ENCODE data around the gene ZFP36L1. TPM values are rescaled to one million over a fixed set of nuclear protein-coding genes. Genes with fewer than 3 reads are reported as not detected.

ZFP36L1 gene
- total and polyA plus RNA-seq, 10 of the 15 experiments (the other 5 are each of a cell fraction or from before 2014, with no cell fraction given), result 22.0 to 184 (median 66.1) TPM

DNA sequence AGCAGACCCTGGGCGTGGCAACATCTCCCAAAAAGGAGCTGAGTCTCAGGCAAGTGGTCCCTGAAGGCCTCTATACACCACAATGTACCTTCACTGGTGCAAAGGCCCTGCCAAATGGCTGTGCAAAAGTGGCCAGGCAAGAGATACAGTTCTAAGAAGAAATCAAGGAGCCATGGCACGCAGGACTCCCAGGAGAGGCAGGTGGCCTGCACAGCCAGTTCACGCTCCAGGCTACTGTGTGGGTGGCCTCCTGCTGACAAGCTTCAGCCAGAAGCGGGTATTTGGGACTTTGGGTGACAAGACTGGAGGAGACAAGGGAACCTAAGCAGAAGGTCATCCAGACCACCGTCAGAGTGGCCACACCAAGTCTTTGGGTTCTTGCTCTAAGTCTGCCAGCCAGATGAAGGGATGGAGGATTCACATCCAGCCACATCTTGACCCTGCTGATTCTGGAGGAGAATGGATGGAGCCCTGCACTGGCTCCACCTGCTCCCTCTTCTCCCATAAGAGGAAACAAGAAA lies 20.5 kb upstream of the ZFP36L1 start (continued):
- TF ChIP-seq, protein P1, sequence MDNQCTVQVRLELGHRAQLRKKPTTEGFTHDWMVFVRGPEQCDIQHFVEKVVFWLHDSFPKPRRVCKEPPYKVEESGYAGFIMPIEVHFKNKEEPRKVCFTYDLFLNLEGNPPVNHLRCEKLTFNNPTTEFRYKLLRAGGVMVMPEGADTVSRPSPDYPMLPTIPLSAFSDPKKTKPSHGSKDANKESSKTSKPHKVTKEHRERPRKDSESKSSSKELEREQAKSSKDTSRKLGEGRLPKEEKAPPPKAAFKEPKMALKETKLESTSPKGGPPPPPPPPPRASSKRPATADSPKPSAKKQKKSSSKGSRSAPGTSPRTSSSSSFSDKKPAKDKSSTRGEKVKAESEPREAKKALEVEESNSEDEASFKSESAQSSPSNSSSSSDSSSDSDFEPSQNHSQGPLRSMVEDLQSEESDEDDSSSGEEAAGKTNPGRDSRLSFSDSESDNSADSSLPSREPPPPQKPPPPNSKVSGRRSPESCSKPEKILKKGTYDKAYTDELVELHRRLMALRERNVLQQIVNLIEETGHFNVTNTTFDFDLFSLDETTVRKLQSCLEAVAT (IDR thresholded peaks at IDR 0.05), result no peak
- TF ChIP-seq, protein P2, sequence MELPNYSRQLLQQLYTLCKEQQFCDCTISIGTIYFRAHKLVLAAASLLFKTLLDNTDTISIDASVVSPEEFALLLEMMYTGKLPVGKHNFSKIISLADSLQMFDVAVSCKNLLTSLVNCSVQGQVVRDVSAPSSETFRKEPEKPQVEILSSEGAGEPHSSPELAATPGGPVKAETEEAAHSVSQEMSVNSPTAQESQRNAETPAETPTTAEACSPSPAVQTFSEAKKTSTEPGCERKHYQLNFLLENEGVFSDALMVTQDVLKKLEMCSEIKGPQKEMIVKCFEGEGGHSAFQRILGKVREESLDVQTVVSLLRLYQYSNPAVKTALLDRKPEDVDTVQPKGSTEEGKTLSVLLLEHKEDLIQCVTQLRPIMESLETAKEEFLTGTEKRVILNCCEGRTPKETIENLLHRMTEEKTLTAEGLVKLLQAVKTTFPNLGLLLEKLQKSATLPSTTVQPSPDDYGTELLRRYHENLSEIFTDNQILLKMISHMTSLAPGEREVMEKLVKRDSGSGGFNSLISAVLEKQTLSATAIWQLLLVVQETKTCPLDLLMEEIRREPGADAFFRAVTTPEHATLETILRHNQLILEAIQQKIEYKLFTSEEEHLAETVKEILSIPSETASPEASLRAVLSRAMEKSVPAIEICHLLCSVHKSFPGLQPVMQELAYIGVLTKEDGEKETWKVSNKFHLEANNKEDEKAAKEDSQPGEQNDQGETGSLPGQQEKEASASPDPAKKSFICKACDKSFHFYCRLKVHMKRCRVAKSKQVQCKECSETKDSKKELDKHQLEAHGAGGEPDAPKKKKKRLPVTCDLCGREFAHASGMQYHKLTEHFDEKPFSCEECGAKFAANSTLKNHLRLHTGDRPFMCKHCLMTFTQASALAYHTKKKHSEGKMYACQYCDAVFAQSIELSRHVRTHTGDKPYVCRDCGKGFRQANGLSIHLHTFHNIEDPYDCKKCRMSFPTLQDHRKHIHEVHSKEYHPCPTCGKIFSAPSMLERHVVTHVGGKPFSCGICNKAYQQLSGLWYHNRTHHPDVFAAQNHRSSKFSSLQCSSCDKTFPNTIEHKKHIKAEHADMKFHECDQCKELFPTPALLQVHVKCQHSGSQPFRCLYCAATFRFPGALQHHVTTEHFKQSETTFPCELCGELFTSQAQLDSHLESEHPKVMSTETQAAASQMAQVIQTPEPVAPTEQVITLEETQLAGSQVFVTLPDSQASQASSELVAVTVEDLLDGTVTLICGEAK (IDR thresholded peaks at IDR 0.05; ENCODE audit: borderline replicate concordance), result no peak
- no peak for TF ChIP-seq SIN3A (IDR thresholded peaks at IDR 0.05; ENCODE audit: low read depth, low read length)
- TF ChIP-seq MYC (IDR thresholded peaks at IDR 0.05; ENCODE audit: insufficient read depth, insufficient read length, insufficient replicate concordance, low read length, severe bottlenecking), result no peak
- no peak for TF ChIP-seq SUPT20H (IDR thresholded peaks at IDR 0.05; ENCODE audit: borderline replicate concordance, control insufficient read depth, low read depth, low read length)
- no peak for TF ChIP-seq TBL1XR1 (IDR thresholded peaks at IDR 0.05; ENCODE audit: low read depth, low read length)
- peak; percentile 45; the same call in 1 of the 2 replicates for TF ChIP-seq IKZF1 (conservative IDR thresholded peaks at IDR 0.05)
- no peak for TF ChIP-seq ZBED1 (IDR thresholded peaks at IDR 0.05; ENCODE audit: borderline replicate concordance)
- TF ChIP-seq JUND (IDR thresholded peaks at IDR 0.05; ENCODE audit: low read depth, low read length), result no peak
- TF ChIP-seq TCF12 (IDR thresholded peaks at IDR 0.05; ENCODE audit: low read depth, low read length), result 0 out of 2 replicates have a peak, but pooled peaks have one; percentile 24
- TF ChIP-seq, protein P3, sequence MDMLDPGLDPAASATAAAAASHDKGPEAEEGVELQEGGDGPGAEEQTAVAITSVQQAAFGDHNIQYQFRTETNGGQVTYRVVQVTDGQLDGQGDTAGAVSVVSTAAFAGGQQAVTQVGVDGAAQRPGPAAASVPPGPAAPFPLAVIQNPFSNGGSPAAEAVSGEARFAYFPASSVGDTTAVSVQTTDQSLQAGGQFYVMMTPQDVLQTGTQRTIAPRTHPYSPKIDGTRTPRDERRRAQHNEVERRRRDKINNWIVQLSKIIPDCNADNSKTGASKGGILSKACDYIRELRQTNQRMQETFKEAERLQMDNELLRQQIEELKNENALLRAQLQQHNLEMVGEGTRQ (IDR thresholded peaks at IDR 0.05; ENCODE audit: borderline replicate concordance, low read depth, low read length), result no peak
- no peak for TF ChIP-seq KAT2A (conservative IDR thresholded peaks at IDR 0.05; ENCODE audit: control insufficient read depth, low read depth, low read length)
- no peak for TF ChIP-seq MEF2B (IDR thresholded peaks at IDR 0.05; ENCODE audit: partially characterized antibody, poor library complexity, severe bottlenecking)
- peak in 1 of 2 experiments; percentile 8; a peak in 1 of 4 replicates for TF ChIP-seq IKZF2 (IDR thresholded peaks at IDR 0.05)

Data from GM12878 (cell line).